GM21529 (cell line): ENCODE results near the gene PSAPL1.

Experiments
- ATAC-seq: cut with Tn5 transposase; IDR thresholded peaks from one replicate; pipeline ENCODE4 v1.9.1; 2021; ENCODE audit not compliant: unreplicated experiment

Gene PSAPL1, protein sequence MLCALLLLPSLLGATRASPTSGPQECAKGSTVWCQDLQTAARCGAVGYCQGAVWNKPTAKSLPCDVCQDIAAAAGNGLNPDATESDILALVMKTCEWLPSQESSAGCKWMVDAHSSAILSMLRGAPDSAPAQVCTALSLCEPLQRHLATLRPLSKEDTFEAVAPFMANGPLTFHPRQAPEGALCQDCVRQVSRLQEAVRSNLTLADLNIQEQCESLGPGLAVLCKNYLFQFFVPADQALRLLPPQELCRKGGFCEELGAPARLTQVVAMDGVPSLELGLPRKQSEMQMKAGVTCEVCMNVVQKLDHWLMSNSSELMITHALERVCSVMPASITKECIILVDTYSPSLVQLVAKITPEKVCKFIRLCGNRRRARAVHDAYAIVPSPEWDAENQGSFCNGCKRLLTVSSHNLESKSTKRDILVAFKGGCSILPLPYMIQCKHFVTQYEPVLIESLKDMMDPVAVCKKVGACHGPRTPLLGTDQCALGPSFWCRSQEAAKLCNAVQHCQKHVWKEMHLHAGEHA

DNA sequence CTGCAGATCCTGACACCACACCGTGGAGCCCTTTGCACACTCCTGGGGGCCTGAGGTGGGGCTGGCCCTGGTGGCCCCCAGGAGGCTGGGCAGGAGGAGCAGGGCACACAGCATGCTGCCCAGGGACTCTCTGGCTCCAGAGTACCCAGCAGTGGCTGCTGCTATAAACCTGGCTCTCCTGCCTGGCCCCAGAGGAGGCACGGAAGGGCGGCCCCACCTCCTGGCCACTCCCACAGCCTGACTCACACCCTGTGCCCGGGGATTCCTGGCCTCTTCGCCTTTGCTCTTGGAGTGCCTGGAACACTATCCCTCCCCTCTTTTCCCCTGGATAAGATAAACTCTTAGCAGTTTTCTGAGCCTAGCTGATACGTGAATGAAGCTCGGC lies at the start of gene PSAPL1:
Gene PSAPL1 (minus strand): TSS at position 165 of the 385 bp plus-strand sequence. CDS start 51 bp downstream, at position 114.
- no peak for ATAC-seq

GRCh38 chr4:7481227-7481626 lies 46.5 kb upstream of the PSAPL1 start:
- no peak for ATAC-seq

GRCh38 chr4:7480423-7480822 lies 45.7 kb upstream of the PSAPL1 start:
- no peak for ATAC-seq

- ATAC-seq = no peak
These were observed 43.9 kb upstream of the PSAPL1 start for GRCh38 chr4:7478665-7479064.

GRCh38 chr4:7477695-7478094 lies 43.0 kb upstream of the PSAPL1 start:
- ATAC-seq = no peak

DNA sequence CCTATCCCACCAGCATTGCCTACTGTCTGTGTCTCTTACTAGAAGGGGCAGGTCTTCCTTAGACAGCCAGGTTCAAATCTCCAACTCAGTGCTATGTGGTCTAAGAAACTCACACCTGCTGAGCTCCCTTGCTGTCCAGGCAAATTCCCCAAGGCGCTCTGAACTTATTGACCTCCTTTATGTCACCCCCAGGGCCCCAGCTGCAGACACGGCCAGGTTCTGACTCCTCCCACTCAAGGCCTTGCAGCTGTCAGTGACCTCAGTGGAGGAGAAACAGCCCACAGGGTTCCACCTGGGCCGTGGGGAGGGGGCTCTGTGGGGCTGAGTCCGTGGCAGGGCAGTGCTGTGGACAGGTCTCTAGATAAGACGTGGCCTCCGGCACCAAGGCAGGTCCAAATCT lies 42.1 kb upstream of the PSAPL1 start:
- ATAC-seq = no peak

DNA sequence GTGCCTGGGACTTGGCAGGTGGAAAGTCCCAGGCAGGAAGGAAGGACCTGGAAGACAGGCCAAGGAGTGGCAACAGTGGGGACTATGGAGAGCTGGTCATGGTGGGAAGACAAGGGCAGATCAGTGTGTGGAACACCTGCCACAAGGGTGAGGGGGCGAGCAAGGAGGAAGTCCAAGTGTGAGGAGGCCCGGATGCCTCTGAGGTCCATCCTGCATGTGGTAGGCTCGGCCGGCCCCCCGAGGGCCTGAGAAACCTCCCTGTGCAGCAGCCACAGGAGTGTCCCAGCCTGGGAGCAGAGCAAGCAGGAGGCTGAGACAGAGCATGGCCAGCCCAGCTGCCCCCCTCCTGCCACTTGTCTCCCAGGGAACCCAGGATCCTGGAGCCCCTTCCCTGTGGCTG lies 40.5 kb upstream of the PSAPL1 start:
- ATAC-seq = no peak

- no peak for ATAC-seq
These were observed 39.6 kb upstream of the PSAPL1 start for GRCh38 chr4:7474320-7474719.

DNA sequence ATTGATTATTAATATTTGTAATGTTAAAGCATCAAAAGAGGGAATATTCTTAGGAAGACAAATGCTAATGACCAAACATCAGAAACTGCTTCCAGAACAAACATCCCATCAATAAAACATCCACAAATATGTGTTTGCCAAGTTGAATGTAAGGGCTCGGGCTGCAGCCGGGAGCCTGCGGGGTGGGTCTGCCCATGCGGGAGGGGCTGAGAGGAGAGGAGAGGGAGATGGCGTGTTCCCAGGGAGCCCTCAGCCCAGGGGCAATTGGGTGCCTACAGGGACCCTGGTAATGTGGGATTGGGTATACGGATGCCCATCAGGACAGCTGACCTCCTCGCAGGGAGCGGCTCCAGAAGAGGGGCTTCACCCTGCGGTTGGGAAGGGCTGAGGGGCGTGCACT lies 38.4 kb upstream of the PSAPL1 start:
- no peak for ATAC-seq

- no peak for ATAC-seq
These were observed 37.8 kb upstream of the PSAPL1 start for GRCh38 chr4:7472442-7473013.

GRCh38 chr4:7470522-7471128 lies 35.9 kb upstream of the PSAPL1 start:
- no peak for ATAC-seq

- ATAC-seq = no peak
These were observed 35.4 kb upstream of the PSAPL1 start for GRCh38 chr4:7470111-7470510.

GRCh38 chr4:7469023-7469422 lies 34.3 kb upstream of the PSAPL1 start:
- no peak for ATAC-seq

DNA sequence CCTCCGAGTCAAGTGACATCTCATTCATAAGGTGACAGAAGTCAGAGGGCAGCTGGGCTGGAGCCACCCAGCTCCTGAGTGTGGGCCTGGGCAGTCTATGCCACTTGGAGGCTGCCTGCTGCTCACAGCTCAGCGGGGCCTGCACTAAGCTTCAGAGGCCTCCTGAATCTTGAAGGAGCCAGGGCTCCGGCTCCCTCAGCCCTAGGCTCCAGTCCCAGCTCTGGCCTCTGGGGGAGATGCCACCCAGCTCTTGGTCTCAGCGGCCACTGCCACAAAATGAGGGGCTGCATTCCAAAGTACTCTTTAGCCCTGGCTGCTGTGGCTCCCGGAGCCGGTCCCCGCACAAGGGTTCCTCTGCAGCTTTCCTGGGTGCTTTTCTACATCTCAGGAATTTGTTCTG lies 32.7 kb upstream of the PSAPL1 start:
- no peak for ATAC-seq

DNA sequence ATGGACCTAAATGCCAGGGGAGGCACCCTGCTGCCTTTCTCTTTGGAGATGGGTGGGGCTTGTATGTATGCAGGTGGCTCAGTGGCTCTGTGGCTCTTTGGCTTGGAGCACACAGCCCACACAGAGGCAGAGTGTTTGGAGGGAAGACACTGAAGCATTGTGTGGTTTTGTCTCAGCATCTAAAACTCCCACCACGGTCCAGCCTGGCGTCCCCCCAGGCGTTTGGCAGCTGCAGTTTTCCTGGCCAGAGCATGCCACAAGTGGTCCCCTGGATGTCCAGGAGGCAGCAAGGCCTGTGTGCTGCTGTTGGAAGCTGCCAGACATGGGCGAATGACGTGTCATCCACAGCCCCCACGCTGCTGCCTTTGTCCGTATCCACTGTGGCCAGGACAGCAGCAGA lies 32.2 kb upstream of the PSAPL1 start:
- ATAC-seq = no peak

GRCh38 chr4:7466215-7466614 lies 31.5 kb upstream of the PSAPL1 start:
- no peak for ATAC-seq

- ATAC-seq = no peak
These were observed 30.3 kb upstream of the PSAPL1 start for GRCh38 chr4:7465017-7465416.

DNA sequence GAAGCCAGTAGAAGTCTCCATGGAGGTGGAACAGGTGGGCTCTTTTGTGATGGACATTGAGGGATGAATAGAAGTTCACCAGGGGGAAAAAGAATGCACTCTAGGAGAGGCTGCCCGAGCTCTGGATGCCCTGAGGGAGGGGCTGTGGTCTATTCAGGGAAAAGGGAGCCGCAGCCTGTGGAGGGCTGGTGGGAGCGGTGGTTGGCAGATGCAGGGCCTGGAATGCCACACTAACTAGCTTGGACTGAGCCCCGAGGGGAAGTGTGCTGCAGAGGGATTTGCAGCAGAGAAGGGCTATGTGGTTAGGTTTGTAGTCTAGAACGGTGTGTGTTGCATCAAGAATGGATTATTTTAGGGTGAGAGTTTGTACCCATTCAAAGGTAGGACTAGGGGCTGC lies 29.5 kb upstream of the PSAPL1 start:
- ATAC-seq = no peak

- ATAC-seq = no peak
These were observed 29.0 kb upstream of the PSAPL1 start for GRCh38 chr4:7463566-7464258.

DNA sequence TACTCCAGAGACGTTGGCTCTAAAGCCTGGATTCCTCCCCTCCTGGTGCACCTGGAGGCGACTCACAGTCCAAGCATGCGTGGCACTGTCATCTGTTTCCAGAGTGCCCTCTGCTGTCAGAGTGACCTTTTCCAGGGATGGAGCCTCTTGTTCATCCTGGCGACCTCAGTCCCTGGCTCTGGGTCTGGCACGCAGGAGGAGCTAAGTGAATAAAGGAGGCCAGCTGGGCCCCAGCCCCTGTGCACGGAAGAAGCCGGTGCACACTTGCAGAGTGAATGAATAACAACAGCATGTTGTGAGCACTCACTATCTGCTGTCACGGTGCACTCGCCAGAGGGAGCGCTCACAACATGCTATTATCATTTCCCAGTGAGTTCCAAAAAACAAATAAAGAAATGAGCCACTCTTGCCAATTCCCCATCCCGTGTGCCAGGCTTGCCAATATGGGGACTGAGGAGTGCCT lies 27.8 kb upstream of the PSAPL1 start:
- ATAC-seq = no peak

- ATAC-seq = no peak
These were observed 26.5 kb upstream of the PSAPL1 start for GRCh38 chr4:7461230-7461629.
